Measurements from ENCODE around the gene RPS19.

DNA sequence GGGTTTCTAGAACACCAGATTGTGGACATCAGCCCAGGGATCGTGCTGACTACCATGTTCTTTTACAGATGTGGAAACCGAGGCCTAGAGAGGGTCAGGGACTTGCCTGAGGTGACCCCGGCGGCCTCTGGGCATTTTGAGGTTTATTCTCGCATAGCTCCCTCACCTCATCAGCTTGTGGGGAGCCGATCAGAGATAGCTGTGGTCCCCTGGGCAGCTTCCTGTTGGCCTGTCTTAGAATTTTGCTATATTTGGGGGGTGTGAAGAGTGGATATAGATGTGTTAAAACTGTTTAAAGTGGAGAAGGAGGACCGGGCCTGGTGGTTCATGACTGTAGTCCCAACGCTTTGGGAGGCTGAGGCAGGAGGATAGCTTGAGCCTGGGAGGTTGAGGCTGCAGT lies 29.8 kb downstream of the RPS19 start:
- TF ChIP-seq SMC3 (conservative IDR thresholded peaks at IDR 0.05; ENCODE audit: poor library complexity) (no peak), CTCF (IDR thresholded peaks at IDR 0.05; ENCODE audit: poor library complexity, severe bottlenecking) (no peak), EZH2 (IDR thresholded peaks at IDR 0.05; ENCODE audit: borderline replicate concordance, insufficient read depth, low read length, poor library complexity, severe bottlenecking) (no peak), POLR2AphosphoS5 (IDR thresholded peaks at IDR 0.05) (no peak), EP300 (conservative IDR thresholded peaks at IDR 0.05; ENCODE audit: poor library complexity, severe bottlenecking) (no peak), RAD21 (conservative IDR thresholded peaks at IDR 0.05) (no peak)
- TF ChIP-seq, protein P1, sequence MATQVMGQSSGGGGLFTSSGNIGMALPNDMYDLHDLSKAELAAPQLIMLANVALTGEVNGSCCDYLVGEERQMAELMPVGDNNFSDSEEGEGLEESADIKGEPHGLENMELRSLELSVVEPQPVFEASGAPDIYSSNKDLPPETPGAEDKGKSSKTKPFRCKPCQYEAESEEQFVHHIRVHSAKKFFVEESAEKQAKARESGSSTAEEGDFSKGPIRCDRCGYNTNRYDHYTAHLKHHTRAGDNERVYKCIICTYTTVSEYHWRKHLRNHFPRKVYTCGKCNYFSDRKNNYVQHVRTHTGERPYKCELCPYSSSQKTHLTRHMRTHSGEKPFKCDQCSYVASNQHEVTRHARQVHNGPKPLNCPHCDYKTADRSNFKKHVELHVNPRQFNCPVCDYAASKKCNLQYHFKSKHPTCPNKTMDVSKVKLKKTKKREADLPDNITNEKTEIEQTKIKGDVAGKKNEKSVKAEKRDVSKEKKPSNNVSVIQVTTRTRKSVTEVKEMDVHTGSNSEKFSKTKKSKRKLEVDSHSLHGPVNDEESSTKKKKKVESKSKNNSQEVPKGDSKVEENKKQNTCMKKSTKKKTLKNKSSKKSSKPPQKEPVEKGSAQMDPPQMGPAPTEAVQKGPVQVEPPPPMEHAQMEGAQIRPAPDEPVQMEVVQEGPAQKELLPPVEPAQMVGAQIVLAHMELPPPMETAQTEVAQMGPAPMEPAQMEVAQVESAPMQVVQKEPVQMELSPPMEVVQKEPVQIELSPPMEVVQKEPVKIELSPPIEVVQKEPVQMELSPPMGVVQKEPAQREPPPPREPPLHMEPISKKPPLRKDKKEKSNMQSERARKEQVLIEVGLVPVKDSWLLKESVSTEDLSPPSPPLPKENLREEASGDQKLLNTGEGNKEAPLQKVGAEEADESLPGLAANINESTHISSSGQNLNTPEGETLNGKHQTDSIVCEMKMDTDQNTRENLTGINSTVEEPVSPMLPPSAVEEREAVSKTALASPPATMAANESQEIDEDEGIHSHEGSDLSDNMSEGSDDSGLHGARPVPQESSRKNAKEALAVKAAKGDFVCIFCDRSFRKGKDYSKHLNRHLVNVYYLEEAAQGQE (IDR thresholded peaks at IDR 0.05; ENCODE audit: borderline replicate concordance), result no peak
